Uterus (tissue), 4 donors: ENCODE results near the gene RASSF8. TPM values are rescaled to one million over a fixed set of nuclear protein-coding genes. Genes with fewer than 3 reads are reported as not detected.

Experiments used
- DNase-seq, 2 donors: peaks; one replicate each; pipeline ENCODE4 v3.0.0-alpha.2; 2019 to 2020
- H3K27ac ChIP-seq, 2 donors: fragments of 200-600 bp; sonication (generic); 1 replicate in 1 of 2; 2 replicates in 1 of 2; pipeline ENCODE4 v1.5.1; 2016 to 2018
- H3K27me3 ChIP-seq, 2 donors: fragments of 200-600 bp; sonication (generic); one replicate each; pipeline ENCODE4 v1.5.1; 2018 to 2019; ENCODE audit warnings: control low read depth in 1 of 2
- H3K36me3 ChIP-seq, 2 donors: fragments of 200-600 bp; sonication (generic); one replicate each; pipeline ENCODE4 v1.5.1; 2019; ENCODE audit warnings: control low read depth in 1 of 2
- H3K4me1 ChIP-seq, 2 donors: fragments of 200-600 bp; sonication (generic); one replicate each; pipeline ENCODE4 v1.5.1; 2018 to 2019; ENCODE audit warnings: control low read depth in 1 of 2
- H3K4me3 ChIP-seq, 2 donors: fragments of 200-600 bp; sonication (generic); 1 replicate in 1 of 2; 2 replicates in 1 of 2; pipeline ENCODE4 v1.5.1; 2018 to 2019; ENCODE audit warnings: mild to moderate bottlenecking in 1 of 2
- H3K9me3 ChIP-seq, 2 donors: fragments of 200-600 bp; sonication (generic); one replicate each; pipeline ENCODE4 v1.5.1; 2019; ENCODE audit warnings: control low read depth in 1 of 2
- CTCF ChIP-seq, 4 experiments: fragments of 200-600 bp in 2 of 4; fragments of 450-650 bp in 2 of 4; sonication (generic) in 2 of 4; IDR thresholded peaks; one replicate each; pipeline ENCODE4 v1.5.1; 2016 to 2019; ENCODE audit warnings: antibody characterized with exemption in 4 of 4, mild to moderate bottlenecking in 2 of 4, moderate library complexity in 1 of 4
- POLR2A ChIP-seq, 2 donors: fragments of 450-650 bp; IDR thresholded peaks; one replicate each; pipeline ENCODE4 v1.6.1; 2016; ENCODE audit warnings: antibody characterized with exemption in 2 of 2, mild to moderate bottlenecking in 1 of 2, moderate library complexity in 1 of 2
- intact Hi-C: fragments of 100-400 bp; cut with DNase I; formaldehyde crosslinking; loops from one replicate; pipeline ENCODE4 v1.15.1; 2023; ENCODE audit warnings: low total_unique reads
- total RNA-seq, 4 donors: library from RNA; depleted of rRNA in 3 of 4; stranded (reverse); fragments of >200 nt in 3 of 4; gene quantifications; one replicate each; pipeline versions ENCODE4 v1.1.0 to v1.2.4, GENCODE V29; 2014 to 2023
- donor health status: DM: yes; HTN: yes; CAD: no.

The RASSF8 gene
- total RNA-seq, 4 donors from 2014 or later = 54.1 to 174 (median 119) TPM

DNA sequence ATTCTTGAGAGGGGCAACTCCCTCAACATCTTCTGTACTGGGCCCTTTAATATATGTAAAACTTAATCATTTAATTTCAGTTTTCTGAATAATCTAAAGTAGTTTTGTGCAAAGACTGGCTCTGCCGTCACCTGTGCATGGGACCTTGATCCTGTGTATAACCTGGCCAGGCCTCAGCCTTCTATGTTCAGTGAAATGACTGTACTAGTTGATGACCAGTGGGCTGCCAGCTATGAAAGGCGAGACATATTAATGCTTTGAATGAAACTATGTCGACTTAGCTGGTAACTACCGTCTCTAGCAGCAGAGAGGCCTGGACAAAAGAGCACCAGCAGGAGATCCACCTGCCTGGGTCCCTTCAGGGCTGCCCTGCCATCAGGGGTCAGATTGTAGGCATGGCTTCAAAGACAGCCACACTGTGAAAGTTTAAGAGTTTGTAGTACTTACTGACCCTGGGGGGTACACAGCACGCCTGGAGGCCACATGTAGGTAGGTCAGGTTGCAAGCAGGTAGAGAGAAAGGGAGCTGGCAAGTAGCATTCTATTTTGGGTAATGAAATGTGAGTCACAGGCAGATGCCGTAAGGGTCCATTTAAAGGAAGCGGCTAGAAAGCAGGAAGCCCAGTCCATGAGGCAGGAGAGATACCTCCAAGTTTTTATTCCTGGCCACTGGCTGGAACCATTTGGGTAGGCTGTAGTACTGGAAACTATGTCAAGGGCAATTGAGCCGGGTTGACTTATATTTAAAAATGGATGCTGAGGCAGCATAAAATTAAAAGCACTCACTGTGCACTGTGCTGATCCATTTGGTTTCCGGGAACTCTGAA, 89.1 kb downstream of the RASSF8 start:
- Histone ChIP-seq H3K9me3 (no peaks in the 10 kb centered on the region), H3K4me3 (no peak overlapping the region), H3K27ac (no peak overlapping the region), H3K36me3 (no peaks in the 10 kb centered on the region), H3K27me3 (no peaks in the 10 kb centered on the region), H3K4me1 (peaks cover 0 to 13% of the 10 kb centered on the region in 2 donors)
- intact Hi-C loops = no loop called here
- no peak for TF ChIP-seq POLR2A (IDR thresholded peaks at IDR 0.05)
- TF ChIP-seq CTCF (IDR thresholded peaks at IDR 0.05) = no peak
- DNase-seq = no peak

DNA sequence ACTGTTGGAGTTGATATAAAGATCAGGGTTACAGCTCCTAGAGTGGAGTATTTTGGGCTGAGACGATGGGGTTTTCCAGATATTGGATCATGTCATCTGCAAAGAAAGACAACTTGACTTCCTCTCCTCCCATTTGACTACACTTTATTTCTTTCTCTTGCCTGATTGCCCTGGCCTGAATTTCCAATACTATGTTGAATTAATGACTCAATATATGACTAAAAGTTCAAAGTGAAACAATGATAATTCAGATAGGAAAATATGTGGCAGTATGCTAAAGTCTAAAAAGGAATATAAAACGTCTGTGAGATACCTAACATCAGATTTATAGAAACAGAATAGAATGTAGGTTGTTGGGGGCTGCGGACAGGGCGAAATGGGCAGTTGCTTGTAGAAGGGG, 94.2 kb downstream of the RASSF8 start:
- Histone ChIP-seq H3K4me1 (peaks cover 0 to 6% of the 10 kb centered on the region in 2 donors), H3K36me3 (no peaks in the 10 kb centered on the region), H3K4me3 (no peak overlapping the region), H3K27ac (no peak overlapping the region), H3K9me3 (no peaks in the 10 kb centered on the region), H3K27me3 (no peaks in the 10 kb centered on the region)
- intact Hi-C loops = no loop called here
- DNase-seq = no peak
- TF ChIP-seq CTCF (IDR thresholded peaks at IDR 0.05) (no peak), POLR2A (IDR thresholded peaks at IDR 0.05) (no peak)

- Histone ChIP-seq H3K36me3 (no peaks in the 10 kb centered on the region), H3K9me3 (no peaks in the 10 kb centered on the region), H3K4me1 (peaks cover 0 to 6% of the 10 kb centered on the region in 2 donors), H3K27me3 (no peaks in the 10 kb centered on the region), H3K4me3 (no peak overlapping the region), H3K27ac (no peak overlapping the region)
- intact Hi-C loops = no loop called here
- no peak for DNase-seq
- TF ChIP-seq CTCF (IDR thresholded peaks at IDR 0.05) = no peak
- no peak for TF ChIP-seq POLR2A (IDR thresholded peaks at IDR 0.05)
Observed at GRCh38 chr12:26054383-26054782, 95.9 kb downstream of the RASSF8 start.

- intact Hi-C loops = no loop called here
- no peak overlapping the region for H3K4me3 ChIP-seq
Observed at GRCh38 chr12:26055087-26055486, 96.6 kb downstream of the RASSF8 start.

More at GRCh38 chr12:26055087-26055486, 96.6 kb downstream of the RASSF8 start:
- DNase-seq = no peak
- H3K4me1 ChIP-seq = peaks cover 0 to 6% of the 10 kb centered on the region in 2 donors
- H3K9me3 ChIP-seq = no peaks in the 10 kb centered on the region
- H3K27ac ChIP-seq = no peak overlapping the region
- H3K36me3 ChIP-seq = no peaks in the 10 kb centered on the region
- H3K27me3 ChIP-seq = no peaks in the 10 kb centered on the region
- no peak for TF ChIP-seq POLR2A (IDR thresholded peaks at IDR 0.05)
- no peak for TF ChIP-seq CTCF (IDR thresholded peaks at IDR 0.05)
